Measurements from ENCODE around the gene GNAQ.

Gene GNAQ

GRCh38 chr9:77672183-77672582 is 359.4 kb downstream of the GNAQ start:
- no peak for DNase-seq

GRCh38 chr9:77667151-77667550 is 364.5 kb downstream of the GNAQ start:
- no peak for DNase-seq

Measured in stimulated activated CD4-positive, alpha-beta T cell treated with anti-CD3 and anti-CD28 coated beads, Interleukin-4, amount 100 ng/mL, for 24 hours (primary cell).